Choroid plexus epithelial cell (primary cell): ENCODE measurements around the gene FGF18.
"Not testable (repeated sequence)": the region's sequence is repeated elsewhere in the genome, so short reads cannot be mapped to it uniquely, and the experiment has no call there.

Experiments used
- DNase-seq: peaks from one replicate; pipeline ENCODE4 v3.0.0-alpha.2; 2010; ENCODE audit warnings: low read depth
- H3K4me3 ChIP-seq: 2 replicates; pipeline ENCODE4 v1.5.1; 2011; ENCODE audit warnings: low read depth, mild to moderate bottlenecking, control low read depth, low read length, moderate library complexity
- CTCF ChIP-seq: conservative IDR thresholded peaks from 2 replicates; pipeline ENCODE4 v1.5.1; 2011; ENCODE audit warnings: low read depth, mild to moderate bottlenecking, control low read depth, inconsistent platforms, low read length, moderate library complexity

Gene FGF18

GRCh38 chr5:171392585-171393159 is 26.8 kb upstream of the FGF18 start:
- no peak overlapping the region for H3K4me3 ChIP-seq
- TF ChIP-seq CTCF, result no peak
- no peak for DNase-seq

- DNase-seq, result no peak
- no peak for TF ChIP-seq CTCF
- H3K4me3 ChIP-seq, result no peak overlapping the region
Observed at GRCh38 chr5:171395042-171395441, 24.4 kb upstream of the FGF18 start.

GRCh38 chr5:171396583-171396982 is 22.9 kb upstream of the FGF18 start:
- DNase-seq, H3K4me3 ChIP-seq: not testable (repeated sequence)

- DNase-seq, result no peak
- TF ChIP-seq CTCF, result no peak
- H3K4me3 ChIP-seq, result no peak overlapping the region
Observed at GRCh38 chr5:171397190-171397589, 22.3 kb upstream of the FGF18 start.

- H3K4me3 ChIP-seq, result no peak overlapping the region
- no peak for TF ChIP-seq CTCF
- no peak for DNase-seq
Observed at GRCh38 chr5:171397599-171397998, 21.8 kb upstream of the FGF18 start.

GRCh38 chr5:171398660-171399059 is 20.8 kb upstream of the FGF18 start:
- DNase-seq, H3K4me3 ChIP-seq: not testable (repeated sequence)

- TF ChIP-seq CTCF, result no peak
- DNase-seq, result no peak
- no peak overlapping the region for H3K4me3 ChIP-seq
Observed at GRCh38 chr5:171400169-171400568, 19.3 kb upstream of the FGF18 start.

- TF ChIP-seq CTCF, result no peak
- no peak for DNase-seq
Observed at GRCh38 chr5:171401167-171401947, 18.1 kb upstream of the FGF18 start.

GRCh38 chr5:171402751-171403150 is 16.7 kb upstream of the FGF18 start:
- H3K4me3 ChIP-seq, DNase-seq: not testable (repeated sequence)

More at GRCh38 chr5:171401167-171401947, 18.1 kb upstream of the FGF18 start:
- no peak overlapping the region for H3K4me3 ChIP-seq
